MCF 10A (cell line): ENCODE data around the gene RAB30. TPM values are rescaled to one million over a fixed set of nuclear protein-coding genes. Genes with fewer than 3 reads are reported as not detected.
A peak's percentile ranks its signal among the peaks of the same experiment; 100 is the strongest.

Experiments used
- BruUV-seq: library from RNA; stranded (reverse); fragments of 400-500 nt; replicated peaks from 2 replicates; lab custom pipeline; 2021; lab: Mats Ljungman, UMichigan
- CTCF ChIA-PET: fragments of 300-600 bp; sonication (Branson Sonifier 250); formaldehyde crosslinking; extraction: SDS; loops from one replicate; lab custom pipeline; 2021; ENCODE audit warnings: antibody characterized with exemption, inconsistent platforms; lab: Yijun Ruan, JAX
- POLR2A ChIA-PET: fragments of 300-600, 350-650 bp; sonication (Branson Sonifier 250); formaldehyde crosslinking; extraction: SDS; loops from one replicate; lab custom pipeline; 2020; ENCODE audit warnings: antibody characterized with exemption, inconsistent platforms; lab: Yijun Ruan, JAX
- DNase-seq: peaks from one replicate; pipeline ENCODE4 v3.0.0-alpha.2; 2018; ENCODE audit not compliant: unreplicated experiment
- H3K27ac Mint-ChIP-seq: one replicate; pipeline ENCODE4 v1.8.0; 2022; ENCODE audit warnings: mild to moderate bottlenecking, low read depth, mixed read lengths; ENCODE audit not compliant: unreplicated experiment
- H3K27me3 Mint-ChIP-seq: one replicate; pipeline ENCODE4 v1.8.0; 2022; ENCODE audit warnings: mixed read lengths; ENCODE audit not compliant: insufficient read depth, unreplicated experiment
- H3K36me3 Mint-ChIP-seq: one replicate; pipeline ENCODE4 v1.8.0; 2022; ENCODE audit warnings: mild to moderate bottlenecking, moderate library complexity, mixed read lengths; ENCODE audit not compliant: insufficient read depth, unreplicated experiment
- H3K4me1 Mint-ChIP-seq: one replicate; pipeline ENCODE4 v1.8.0; 2022; ENCODE audit warnings: mixed read lengths; ENCODE audit not compliant: insufficient read depth, unreplicated experiment
- H3K4me3 Mint-ChIP-seq: one replicate; pipeline ENCODE4 v1.8.0; 2022; ENCODE audit warnings: mild to moderate bottlenecking, moderate library complexity, mixed read lengths; ENCODE audit not compliant: unreplicated experiment
- H3K9me3 Mint-ChIP-seq: one replicate; pipeline ENCODE4 v1.8.0; 2022; ENCODE audit warnings: mixed read lengths; ENCODE audit not compliant: unreplicated experiment
- CTCF ChIP-seq: fragments of 200-600 bp; IDR thresholded peaks from one replicate; pipeline ENCODE4 v1.8.0; 2022; ENCODE audit warnings: antibody characterized with exemption, mild to moderate bottlenecking; ENCODE audit not compliant: unreplicated experiment
- intact Hi-C: fragments of 100-400 bp; cut with micrococcal nuclease; formaldehyde crosslinking; loops from 2 replicates; pipeline ENCODE4 v1.14.1; 2022
- total RNA-seq: library from RNA; stranded (reverse); gene quantifications from 2 replicates; pipeline ENCODE4 v1.2.3, GENCODE V29; 2022

The RAB30 gene
- total RNA-seq, 1 experiment from 2014 or later: 12.5 TPM

- Mint-ChIP-seq H3K36me3 (no peaks in the 10 kb centered on the region), H3K9me3 (no peaks in the 10 kb centered on the region), H3K27ac (no peak overlapping the region), H3K4me3 (no peak overlapping the region), H3K27me3 (no peaks in the 10 kb centered on the region), H3K4me1 (peaks cover 19% of the 10 kb centered on the region)
- peak; percentile 13 for DNase-seq
- POLR2A ChIA-PET: interaction anchor here (0.6 kb wide), 1 partner anchor 24 kb away, joined by 4 read pairs; no protein-coding TSS in a partner anchor
- no TSS peak for BruUV-seq
- intact Hi-C loops: no loop called here
- no peak for TF ChIP-seq CTCF
- CTCF ChIA-PET: interaction anchor here (0.8 kb wide), 1 partner anchor 137 kb away, joined by 5 read pairs; no protein-coding TSS in a partner anchor
Observed at GRCh38 chr11:83004746-83005556, 66.7 kb downstream of the RAB30 start.

GRCh38 chr11:83002522-83002921 lies 69.2 kb downstream of the RAB30 start:
- ChIA-PET CTCF (no interaction called here), POLR2A (no interaction called here)
- H3K27ac Mint-ChIP-seq: no peak overlapping the region
- intact Hi-C loops: no loop called here
- H3K4me1 Mint-ChIP-seq: peaks cover 13% of the 10 kb centered on the region
- no peak for TF ChIP-seq CTCF
- H3K9me3 Mint-ChIP-seq: no peaks in the 10 kb centered on the region
- BruUV-seq: no TSS peak
- H3K36me3 Mint-ChIP-seq: peaks cover 14% of the 10 kb centered on the region
- no peak overlapping the region for H3K4me3 Mint-ChIP-seq
- no peak for DNase-seq
- no peaks in the 10 kb centered on the region for H3K27me3 Mint-ChIP-seq

GRCh38 chr11:83002053-83002452 lies 69.6 kb downstream of the RAB30 start:
- Mint-ChIP-seq H3K4me1 (peaks cover 12% of the 10 kb centered on the region), H3K9me3 (no peaks in the 10 kb centered on the region), H3K27ac (no peak overlapping the region), H3K4me3 (no peak overlapping the region), H3K27me3 (no peaks in the 10 kb centered on the region), H3K36me3 (peaks cover 15% of the 10 kb centered on the region)
- CTCF ChIA-PET: no interaction called here
- no TSS peak for BruUV-seq
- POLR2A ChIA-PET: no interaction called here
- DNase-seq: peak; percentile 33
- TF ChIP-seq CTCF: no peak
- intact Hi-C loops: no loop called here

- no peak overlapping the region for H3K4me3 Mint-ChIP-seq
- CTCF ChIA-PET: no interaction called here
- POLR2A ChIA-PET: no interaction called here
- no peak for TF ChIP-seq CTCF
- H3K9me3 Mint-ChIP-seq: no peaks in the 10 kb centered on the region
- H3K27ac Mint-ChIP-seq: no peak overlapping the region
- peaks cover 15% of the 10 kb centered on the region for H3K36me3 Mint-ChIP-seq
- BruUV-seq: no TSS peak
- no peaks in the 10 kb centered on the region for H3K27me3 Mint-ChIP-seq
- no peak for DNase-seq
- H3K4me1 Mint-ChIP-seq: peaks cover 5% of the 10 kb centered on the region
- intact Hi-C loops: no loop called here
Observed at GRCh38 chr11:83000381-83000780, 71.3 kb downstream of the RAB30 start.
